ENCODE results near the gene STH.

Gene STH

GRCh38 chr17:45987706-45988105, 11.3 kb upstream of the STH start:
- Mint-ChIP-seq H3K36me3 (no peaks in the 10 kb centered on the region), H3K4me1 (no peaks in the 10 kb centered on the region), H3K9me3 (no peaks in the 10 kb centered on the region), H3K27ac (no peak overlapping the region), H3K4me3 (no peak overlapping the region)
- no peak for DNase-seq (ENCODE audit: low spot score in 2 of 2)
- ATAC-seq = no peak

DNA sequence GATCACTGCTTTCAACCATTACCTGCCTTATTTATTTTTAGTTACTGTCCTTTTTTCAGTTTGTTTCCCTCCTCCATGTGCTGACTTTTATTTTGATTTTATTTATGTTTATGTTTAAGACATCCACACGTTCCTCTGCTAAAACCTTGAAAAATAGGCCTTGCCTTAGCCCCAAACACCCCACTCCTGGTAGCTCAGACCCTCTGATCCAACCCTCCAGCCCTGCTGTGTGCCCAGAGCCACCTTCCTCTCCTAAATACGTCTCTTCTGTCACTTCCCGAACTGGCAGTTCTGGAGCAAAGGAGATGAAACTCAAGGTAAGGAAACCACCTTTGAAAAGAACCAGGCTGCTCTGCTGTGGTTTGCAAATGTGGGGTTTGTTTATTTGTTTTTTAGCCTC, 9.3 kb upstream of the STH start:
- no peak overlapping the region for H3K27ac Mint-ChIP-seq

GRCh38 chr17:45990886-45991285, 8.2 kb upstream of the STH start:
- H3K4me3 Mint-ChIP-seq = no peak overlapping the region
- no peaks in the 10 kb centered on the region for H3K36me3 Mint-ChIP-seq
- ATAC-seq (no peak), DNase-seq (ENCODE audit: low spot score in 2 of 2) (no peak)
- no peaks in the 10 kb centered on the region for H3K4me1 Mint-ChIP-seq
- H3K9me3 Mint-ChIP-seq = no peaks in the 10 kb centered on the region
- H3K27ac Mint-ChIP-seq = no peak overlapping the region

More for the DNA sequence above, 9.3 kb upstream of the STH start:
- H3K36me3 Mint-ChIP-seq = no peaks in the 10 kb centered on the region
- no peaks in the 10 kb centered on the region for H3K9me3 Mint-ChIP-seq
- H3K4me3 Mint-ChIP-seq = no peak overlapping the region
- no peaks in the 10 kb centered on the region for H3K4me1 Mint-ChIP-seq
- ATAC-seq (no peak), DNase-seq (ENCODE audit: low spot score in 2 of 2) (no peak)

- no peak for ATAC-seq
- Mint-ChIP-seq H3K36me3 (no peaks in the 10 kb centered on the region), H3K4me1 (no peaks in the 10 kb centered on the region), H3K9me3 (no peaks in the 10 kb centered on the region), H3K27ac (no peak overlapping the region), H3K4me3 (no peak overlapping the region)
- DNase-seq (ENCODE audit: low spot score in 2 of 2) = no peak
Measured at GRCh38 chr17:45991341-45991740, 7.7 kb upstream of the STH start.

- no peak overlapping the region for H3K4me3 Mint-ChIP-seq
- no peaks in the 10 kb centered on the region for H3K9me3 Mint-ChIP-seq
- no peak overlapping the region for H3K27ac Mint-ChIP-seq
- no peaks in the 10 kb centered on the region for H3K4me1 Mint-ChIP-seq
- no peaks in the 10 kb centered on the region for H3K36me3 Mint-ChIP-seq
- ATAC-seq = no peak
- no peak for DNase-seq (ENCODE audit: low spot score in 2 of 2)
Measured at GRCh38 chr17:45992175-45992574, 6.9 kb upstream of the STH start.

GRCh38 chr17:45992904-45993303, 6.1 kb upstream of the STH start:
- no peak for ATAC-seq

DNA sequence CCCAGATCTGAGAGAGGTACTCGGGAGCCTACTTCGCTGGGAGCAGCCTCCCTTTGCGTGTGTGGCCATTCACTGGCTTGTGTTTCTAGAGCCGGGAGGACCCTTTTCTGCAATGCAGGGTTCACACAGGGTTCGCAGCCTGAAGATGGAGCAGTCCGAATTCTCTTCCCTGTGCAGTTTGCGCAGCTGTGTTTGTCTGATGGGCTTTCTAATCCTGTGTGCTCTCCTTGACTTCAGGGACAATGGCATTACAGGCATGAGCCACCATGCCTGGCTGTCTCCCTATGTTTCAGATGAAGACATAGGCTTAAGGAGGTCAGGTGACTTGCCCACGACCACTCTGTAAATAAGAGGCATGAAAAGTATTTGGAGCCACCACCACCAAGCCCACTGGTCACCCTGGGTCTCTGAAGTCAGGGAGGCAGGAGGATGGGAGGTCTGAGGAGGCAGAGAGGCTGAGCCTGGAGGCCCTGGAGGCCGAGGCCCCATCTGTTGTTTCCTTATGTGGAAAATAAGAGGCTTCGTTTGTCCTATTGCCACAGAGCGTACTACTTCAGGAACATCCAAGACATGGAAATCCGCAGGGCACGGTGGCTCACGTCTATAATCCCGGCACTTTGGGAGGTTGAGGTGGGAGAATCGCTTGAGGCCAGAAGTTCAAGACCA, 5.0 kb upstream of the STH start:
- Mint-ChIP-seq H3K36me3 (no peaks in the 10 kb centered on the region), H3K4me1 (no peaks in the 10 kb centered on the region), H3K27ac (no peak overlapping the region), H3K4me3 (no peak overlapping the region), H3K9me3 (no peaks in the 10 kb centered on the region)
- DNase-seq (ENCODE audit: low spot score in 2 of 2) = no peak
- ATAC-seq = no peak

More at GRCh38 chr17:45992904-45993303, 6.1 kb upstream of the STH start:
- Mint-ChIP-seq H3K4me1 (no peaks in the 10 kb centered on the region), H3K9me3 (no peaks in the 10 kb centered on the region), H3K4me3 (no peak overlapping the region), H3K36me3 (no peaks in the 10 kb centered on the region), H3K27ac (no peak overlapping the region)
- DNase-seq (ENCODE audit: low spot score in 2 of 2) = no peak

DNA sequence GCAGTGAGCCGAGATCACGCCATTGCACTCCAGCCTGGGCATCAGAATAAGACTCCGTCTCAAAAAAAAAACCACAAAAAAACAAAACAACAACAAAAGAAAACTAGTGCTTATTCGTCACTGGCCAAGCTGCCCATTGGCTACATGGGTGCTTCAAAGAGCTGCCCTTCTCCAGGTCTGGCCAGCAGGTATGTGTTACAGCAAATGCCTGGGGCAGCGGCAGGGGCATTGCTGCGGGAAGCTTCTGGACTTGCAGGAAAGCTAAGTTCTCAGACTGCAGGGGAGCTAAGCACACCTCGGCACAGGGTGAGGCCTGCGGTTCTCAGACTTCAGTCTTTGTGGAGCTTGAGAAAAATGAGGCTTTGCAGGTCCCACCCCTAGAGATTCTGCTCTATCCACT, 4.1 kb upstream of the STH start:
- no peaks in the 10 kb centered on the region for H3K9me3 Mint-ChIP-seq
- H3K36me3 Mint-ChIP-seq = no peaks in the 10 kb centered on the region
- no peak overlapping the region for H3K4me3 Mint-ChIP-seq
- no peak for DNase-seq (ENCODE audit: low spot score in 2 of 2)
- no peaks in the 10 kb centered on the region for H3K4me1 Mint-ChIP-seq
- H3K27ac Mint-ChIP-seq = no peak overlapping the region
- ATAC-seq = no peak

DNA sequence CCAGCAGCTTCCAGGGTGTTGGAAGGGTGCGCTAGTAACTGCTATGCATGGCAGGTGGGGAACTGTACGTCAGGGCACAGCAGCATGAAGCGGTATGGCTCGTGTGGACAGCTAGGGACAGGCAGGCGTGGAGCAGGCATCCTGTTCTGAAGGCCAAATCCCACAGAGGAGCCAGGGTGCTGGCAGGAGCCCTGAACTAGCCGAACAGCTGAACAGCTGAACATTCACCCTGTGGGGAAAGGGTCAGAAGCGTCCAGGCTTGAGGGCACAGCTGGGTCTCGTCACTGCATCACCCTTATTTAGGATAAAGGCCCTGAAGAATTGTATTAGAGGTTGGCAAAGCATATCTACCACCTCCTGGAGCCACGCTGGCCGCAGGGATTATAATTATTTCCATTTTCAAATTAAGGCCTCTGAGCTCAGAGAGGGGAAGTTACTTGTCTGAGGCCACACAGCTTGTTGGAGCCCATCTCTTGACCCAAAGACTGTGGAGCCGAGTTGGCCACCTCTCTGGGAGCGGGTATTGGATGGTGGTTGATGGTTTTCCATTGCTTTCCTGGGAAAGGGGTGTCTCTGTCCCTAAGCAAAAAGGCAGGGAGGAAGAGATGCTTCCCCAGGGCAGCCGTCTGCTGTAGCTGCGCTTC, 3.3 kb upstream of the STH start:
- no peaks in the 10 kb centered on the region for H3K4me1 Mint-ChIP-seq
- no peak overlapping the region for H3K27ac Mint-ChIP-seq
- ATAC-seq = no peak
- no peaks in the 10 kb centered on the region for H3K9me3 Mint-ChIP-seq
- H3K36me3 Mint-ChIP-seq = no peaks in the 10 kb centered on the region
- no peak for DNase-seq (ENCODE audit: low spot score in 2 of 2)
- no peak overlapping the region for H3K4me3 Mint-ChIP-seq

DNA sequence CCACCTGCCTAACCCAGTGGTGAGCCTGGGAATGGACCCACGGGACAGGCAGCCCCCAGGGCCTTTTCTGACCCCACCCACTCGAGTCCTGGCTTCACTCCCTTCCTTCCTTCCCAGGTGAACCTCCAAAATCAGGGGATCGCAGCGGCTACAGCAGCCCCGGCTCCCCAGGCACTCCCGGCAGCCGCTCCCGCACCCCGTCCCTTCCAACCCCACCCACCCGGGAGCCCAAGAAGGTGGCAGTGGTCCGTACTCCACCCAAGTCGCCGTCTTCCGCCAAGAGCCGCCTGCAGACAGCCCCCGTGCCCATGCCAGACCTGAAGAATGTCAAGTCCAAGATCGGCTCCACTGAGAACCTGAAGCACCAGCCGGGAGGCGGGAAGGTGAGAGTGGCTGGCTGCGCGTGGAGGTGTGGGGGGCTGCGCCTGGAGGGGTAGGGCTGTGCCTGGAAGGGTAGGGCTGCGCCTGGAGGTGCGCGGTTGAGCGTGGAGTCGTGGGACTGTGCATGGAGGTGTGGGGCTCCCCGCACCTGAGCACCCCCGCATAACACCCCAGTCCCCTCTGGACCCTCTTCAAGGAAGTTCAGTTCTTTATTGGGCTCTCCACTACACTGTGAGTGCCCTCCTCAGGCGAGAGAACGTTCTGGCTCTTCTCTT, 2.6 kb upstream of the STH start:
- H3K36me3 Mint-ChIP-seq = no peaks in the 10 kb centered on the region
- H3K27ac Mint-ChIP-seq = no peak overlapping the region
- no peaks in the 10 kb centered on the region for H3K4me1 Mint-ChIP-seq
- ATAC-seq (no peak), DNase-seq (ENCODE audit: low spot score in 2 of 2) (no peak)
- no peaks in the 10 kb centered on the region for H3K9me3 Mint-ChIP-seq
- no peak overlapping the region for H3K4me3 Mint-ChIP-seq

GRCh38 chr17:45997166-45997565, 1.9 kb upstream of the STH start:
- ATAC-seq (no peak), DNase-seq (ENCODE audit: low spot score in 2 of 2) (no peak)
- Mint-ChIP-seq H3K9me3 (no peaks in the 10 kb centered on the region), H3K36me3 (no peaks in the 10 kb centered on the region), H3K4me1 (no peaks in the 10 kb centered on the region), H3K27ac (no peak overlapping the region), H3K4me3 (no peak overlapping the region)

- DNase-seq (ENCODE audit: low spot score in 2 of 2) (no peak), ATAC-seq (no peak)
Measured at GRCh38 chr17:45997624-45998023, 1.4 kb upstream of the STH start.

DNA sequence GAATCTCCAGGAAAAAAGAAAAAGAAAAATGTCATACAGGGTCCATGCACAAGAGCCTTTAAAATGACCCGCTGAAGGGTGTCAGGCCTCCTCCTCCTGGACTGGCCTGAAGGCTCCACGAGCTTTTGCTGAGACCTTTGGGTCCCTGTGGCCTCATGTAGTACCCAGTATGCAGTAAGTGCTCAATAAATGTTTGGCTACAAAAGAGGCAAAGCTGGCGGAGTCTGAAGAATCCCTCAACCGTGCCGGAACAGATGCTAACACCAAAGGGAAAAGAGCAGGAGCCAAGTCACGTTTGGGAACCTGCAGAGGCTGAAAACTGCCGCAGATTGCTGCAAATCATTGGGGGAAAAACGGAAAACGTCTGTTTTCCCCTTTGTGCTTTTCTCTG, 845 bp downstream of the STH start:
- H3K36me3 Mint-ChIP-seq = no peaks in the 10 kb centered on the region
- H3K9me3 Mint-ChIP-seq = no peaks in the 10 kb centered on the region
- peak overlapping the region; percentile 38 for H3K27ac Mint-ChIP-seq
- H3K4me1 Mint-ChIP-seq = no peaks in the 10 kb centered on the region
- ATAC-seq (no peak), DNase-seq (ENCODE audit: low spot score in 2 of 2) (no peak)
- H3K4me3 Mint-ChIP-seq = no peak overlapping the region

More at GRCh38 chr17:45997624-45998023, 1.4 kb upstream of the STH start:
- Mint-ChIP-seq H3K4me1 (no peaks in the 10 kb centered on the region), H3K9me3 (no peaks in the 10 kb centered on the region), H3K4me3 (no peak overlapping the region), H3K27ac (no peak overlapping the region), H3K36me3 (no peaks in the 10 kb centered on the region)

DNA sequence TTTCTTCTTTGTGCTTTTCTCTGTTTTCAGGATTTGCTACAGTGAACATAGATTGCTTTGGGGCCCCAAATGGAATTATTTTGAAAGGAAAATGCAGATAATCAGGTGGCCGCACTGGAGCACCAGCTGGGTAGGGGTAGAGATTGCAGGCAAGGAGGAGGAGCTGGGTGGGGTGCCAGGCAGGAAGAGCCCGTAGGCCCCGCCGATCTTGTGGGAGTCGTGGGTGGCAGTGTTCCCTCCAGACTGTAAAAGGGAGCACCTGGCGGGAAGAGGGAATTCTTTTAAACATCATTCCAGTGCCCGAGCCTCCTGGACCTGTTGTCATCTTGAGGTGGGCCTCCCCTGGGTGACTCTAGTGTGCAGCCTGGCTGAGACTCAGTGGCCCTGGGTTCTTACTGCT, 1.2 kb downstream of the STH start:
- peak overlapping the region; percentile 57 for H3K27ac Mint-ChIP-seq
- ATAC-seq (no peak), DNase-seq (ENCODE audit: low spot score in 2 of 2) (no peak)
- H3K9me3 Mint-ChIP-seq = no peaks in the 10 kb centered on the region
- H3K4me1 Mint-ChIP-seq = no peaks in the 10 kb centered on the region
- no peaks in the 10 kb centered on the region for H3K36me3 Mint-ChIP-seq
- no peak overlapping the region for H3K4me3 Mint-ChIP-seq

DNA sequence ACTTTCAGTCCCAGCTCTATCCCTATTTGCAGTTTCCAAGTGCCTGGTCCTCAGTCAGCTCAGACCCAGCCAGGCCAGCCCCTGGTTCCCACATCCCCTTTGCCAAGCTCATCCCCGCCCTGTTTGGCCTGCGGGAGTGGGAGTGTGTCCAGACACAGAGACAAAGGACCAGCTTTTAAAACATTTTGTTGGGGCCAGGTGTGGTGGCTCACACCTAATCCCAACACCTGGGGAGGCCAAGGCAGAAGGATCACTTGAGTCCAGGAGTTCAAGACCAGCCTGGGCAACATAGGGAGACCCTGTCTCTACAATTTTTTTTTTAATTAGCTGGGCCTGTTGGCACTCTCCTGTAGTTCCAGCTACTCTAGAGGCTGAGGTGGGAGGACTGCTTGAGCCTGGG, 1.7 kb downstream of the STH start:
- DNase-seq (ENCODE audit: low spot score in 2 of 2) = no peak

More for the DNA sequence above, 1.7 kb downstream of the STH start:
- H3K4me1 Mint-ChIP-seq = no peaks in the 10 kb centered on the region
- no peak overlapping the region for H3K4me3 Mint-ChIP-seq
- H3K36me3 Mint-ChIP-seq = no peaks in the 10 kb centered on the region
- H3K9me3 Mint-ChIP-seq = no peaks in the 10 kb centered on the region
- ATAC-seq = no peak
- H3K27ac Mint-ChIP-seq = peak overlapping the region; percentile 57
